Spleen (tissue), 11 donors: ENCODE results near the gene SIK3. TPM values are rescaled to one million over a fixed set of nuclear protein-coding genes. Genes with fewer than 3 reads are reported as not detected.

Experiments used
- DNase-seq: peaks from one replicate; pipeline ENCODE4 v3.0.0-alpha.2; 2020
- H3K27ac ChIP-seq, 8 donors: fragments of 200-600 bp; sonication (generic) in 7 of 8; 1 replicate in 4 of 8; 2 replicates in 4 of 8; pipeline versions ENCODE4 v1.5.0 to v1.8.0; 2016 to 2021; ENCODE audit warnings: inconsistent platforms in 4 of 8, mild to moderate bottlenecking in 4 of 8, moderate library complexity in 1 of 8
- H3K27me3 ChIP-seq, 7 donors: fragments of 200-600 bp; sonication (generic) in 6 of 7; replicated peaks in 1 of 7; 1 replicate in 4 of 7; 2 replicates in 3 of 7; pipeline versions ENCODE4 v1.5.0 to v1.8.0; 2016 to 2021; ENCODE audit warnings: inconsistent platforms in 3 of 7, mild to moderate bottlenecking in 1 of 7
- H3K36me3 ChIP-seq, 6 donors: fragments of 200-600 bp; sonication (generic) in 5 of 6; 1 replicate in 4 of 6; 2 replicates in 2 of 6; pipeline versions ENCODE4 v1.5.0 to v1.8.0; 2016 to 2021; ENCODE audit warnings: inconsistent platforms in 2 of 6
- H3K4me1 ChIP-seq, 6 donors: fragments of 200-600 bp; sonication (generic) in 5 of 6; 1 replicate in 3 of 6; 2 replicates in 3 of 6; pipeline versions ENCODE4 v1.5.0 to v1.8.0; 2016 to 2021; ENCODE audit warnings: inconsistent platforms in 3 of 6
- H3K4me3 ChIP-seq, 8 donors: fragments of 200-600 bp; sonication (generic) in 7 of 8; 1 replicate in 4 of 8; 2 replicates in 4 of 8; pipeline versions ENCODE4 v1.5.0 to v1.8.0; 2016 to 2021; ENCODE audit warnings: inconsistent platforms in 4 of 8, mild to moderate bottlenecking in 4 of 8, moderate library complexity in 2 of 8
- H3K9me3 ChIP-seq, 8 donors: fragments of 200-600 bp; sonication (generic) in 7 of 8; 1 replicate in 4 of 8; 2 replicates in 4 of 8; pipeline versions ENCODE4 v1.5.0 to v1.8.0; 2016 to 2021; ENCODE audit warnings: inconsistent platforms in 4 of 8
- POLR2A ChIP-seq, 3 donors: fragments of 450-650 bp; IDR thresholded peaks; one replicate each; pipeline ENCODE4 v1.5.1; 2017; ENCODE audit warnings: antibody characterized with exemption in 3 of 3, mild to moderate bottlenecking in 1 of 3
- POLR2AphosphoS5 ChIP-seq, 3 donors: sonication (generic); formaldehyde crosslinking; IDR thresholded peaks; one replicate each; pipeline ENCODE4 v1.5.1; 2017; ENCODE audit warnings: antibody characterized with exemption in 3 of 3
- WGBS, 5 donors: extraction: QIAGEN DNeasy Blood & Tissue Kit in 3 of 5; methylation state at CpG; one replicate each; pipeline versions ENCODE4 v1.1.5 to v1.1.7; 2013 to 2018; 5-methylcytosine and 5-hydroxymethylcytosine counted together
- intact Hi-C: fragments of 100-400 bp; cut with DNase I; formaldehyde crosslinking; loops from one replicate; pipeline ENCODE4 v1.15.0; 2023; ENCODE audit warnings: low total_unique reads
- polyA plus RNA-seq, 3 donors: library from polyadenylated mRNA; stranded (reverse); fragments of 200-250 nt; gene quantifications; one replicate each; pipeline ENCODE4 v1.2.1, GENCODE V29; 2013
- total RNA-seq, 7 donors: library from RNA; depleted of rRNA in 3 of 7; stranded (reverse); fragments of >200 nt in 3 of 7; fragmentation: NEBNext Ultra II Directional in 4 of 7; extraction: Animal tissue kit (Norgen Biotek cat#: 25700) in 4 of 7; gene quantifications; one replicate each; pipeline versions ENCODE4 v1.1.0 to v1.2.1, GENCODE V29; 2016 to 2021
- TF ChIP-seq, protein P1 (sequence below), 11 experiments: fragments of 200-600 bp in 7 of 11; fragments of 450-650 bp in 4 of 11; sonication (generic) in 4 of 11; IDR thresholded peaks in 8 of 11; conservative IDR thresholded peaks in 3 of 11; 1 replicate in 7 of 11; 2 replicates in 4 of 11; pipeline versions ENCODE4 v1.4.0 to v1.8.0; 2016 to 2021; ENCODE audit warnings: antibody characterized with exemption in 11 of 11, inconsistent platforms in 4 of 11, mild to moderate bottlenecking in 1 of 11
- donor health status: healthy with polysubstance abuse.
- donor health status: DM: no; HTN: no; CAD: no; lungs with moderate emphysema.
- donor health status: DM: no; HTN: no; CAD: no.
- donor health status: Bipolar disorder and iron deficiency.
- donor health status: healthy.
- donor health status: DM: no; HTN: no; CAD: no.
- donor health status: DM: yes; HTN: yes; CAD: no.

SIK3 gene
- total and polyA plus RNA-seq, 10 donors: 7.8 to 112 (median 67.6) TPM

DNA sequence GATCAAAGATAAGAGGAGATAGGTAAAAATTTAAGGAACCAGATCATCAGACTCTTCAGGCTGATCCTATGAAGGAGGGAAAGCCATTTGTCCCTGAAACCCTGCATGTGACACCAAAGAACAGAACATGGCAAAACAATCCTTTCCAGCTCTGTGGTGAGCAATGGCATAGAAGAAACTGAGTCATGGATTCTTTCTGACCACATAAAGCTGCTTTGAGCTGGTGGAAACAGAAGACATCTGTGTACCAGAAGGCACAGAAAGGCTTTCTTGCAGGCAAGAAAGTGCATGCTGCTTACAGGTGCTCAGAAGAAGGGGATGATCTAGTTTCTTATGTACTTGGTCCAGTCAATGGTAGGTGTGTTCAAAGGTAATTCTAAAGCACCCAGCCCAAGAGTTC, 215.8 kb downstream of the SIK3 start:
- H3K27me3 ChIP-seq: no peaks in the 10 kb centered on the region
- H3K9me3 ChIP-seq: no peaks in the 10 kb centered on the region
- DNase-seq: no peak
- intact Hi-C loops: loop anchor here (5.0 kb wide), 1 partner anchor 225 kb away; no protein-coding TSS in a partner anchor
- no peak overlapping the region for H3K27ac ChIP-seq
- no peak for TF ChIP-seq POLR2A (IDR thresholded peaks at IDR 0.05)
- TF ChIP-seq POLR2AphosphoS5 (IDR thresholded peaks at IDR 0.05): no peak
- TF ChIP-seq, protein P1, sequence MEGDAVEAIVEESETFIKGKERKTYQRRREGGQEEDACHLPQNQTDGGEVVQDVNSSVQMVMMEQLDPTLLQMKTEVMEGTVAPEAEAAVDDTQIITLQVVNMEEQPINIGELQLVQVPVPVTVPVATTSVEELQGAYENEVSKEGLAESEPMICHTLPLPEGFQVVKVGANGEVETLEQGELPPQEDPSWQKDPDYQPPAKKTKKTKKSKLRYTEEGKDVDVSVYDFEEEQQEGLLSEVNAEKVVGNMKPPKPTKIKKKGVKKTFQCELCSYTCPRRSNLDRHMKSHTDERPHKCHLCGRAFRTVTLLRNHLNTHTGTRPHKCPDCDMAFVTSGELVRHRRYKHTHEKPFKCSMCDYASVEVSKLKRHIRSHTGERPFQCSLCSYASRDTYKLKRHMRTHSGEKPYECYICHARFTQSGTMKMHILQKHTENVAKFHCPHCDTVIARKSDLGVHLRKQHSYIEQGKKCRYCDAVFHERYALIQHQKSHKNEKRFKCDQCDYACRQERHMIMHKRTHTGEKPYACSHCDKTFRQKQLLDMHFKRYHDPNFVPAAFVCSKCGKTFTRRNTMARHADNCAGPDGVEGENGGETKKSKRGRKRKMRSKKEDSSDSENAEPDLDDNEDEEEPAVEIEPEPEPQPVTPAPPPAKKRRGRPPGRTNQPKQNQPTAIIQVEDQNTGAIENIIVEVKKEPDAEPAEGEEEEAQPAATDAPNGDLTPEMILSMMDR (IDR thresholded peaks at IDR 0.05 in 8 of 11, conservative IDR thresholded peaks at IDR 0.05 in 3 of 11): no peak
- H3K4me3 ChIP-seq: no peak overlapping the region
- H3K4me1 ChIP-seq: peaks cover 0 to 17% (median 3%) of the 10 kb centered on the region in 6 donors
- peaks cover 0 to 20% (median 0%) of the 10 kb centered on the region in 6 donors for H3K36me3 ChIP-seq

DNA sequence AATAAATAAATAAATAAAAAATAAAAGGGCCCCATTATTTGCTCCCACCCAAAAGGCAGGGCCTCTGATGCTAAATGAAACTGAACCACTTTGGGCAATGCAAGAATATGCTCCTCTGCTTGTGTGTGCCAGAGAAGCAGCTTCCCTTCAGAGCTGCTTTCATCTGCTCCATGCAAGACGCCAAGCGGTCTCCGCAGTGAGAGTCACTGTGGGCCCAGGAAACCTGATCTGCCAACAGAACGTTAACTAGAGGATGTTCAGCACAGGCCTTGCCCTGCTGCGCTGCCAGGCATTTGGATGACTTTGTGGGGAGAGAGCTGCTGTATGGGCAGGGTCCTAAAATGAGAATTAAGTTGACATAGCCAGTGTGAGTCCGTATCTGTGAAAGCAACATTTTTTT, 217.1 kb downstream of the SIK3 start:
- Histone ChIP-seq H3K27me3 (no peaks in the 10 kb centered on the region), H3K4me3 (no peak overlapping the region), H3K4me1 (peaks cover 0 to 17% (median 3%) of the 10 kb centered on the region in 6 donors), H3K9me3 (no peaks in the 10 kb centered on the region), H3K36me3 (peaks cover 0 to 28% (median 7%) of the 10 kb centered on the region in 6 donors), H3K27ac (no peak overlapping the region)
- TF ChIP-seq POLR2AphosphoS5 (IDR thresholded peaks at IDR 0.05) (no peak), POLR2A (IDR thresholded peaks at IDR 0.05) (no peak)
- TF ChIP-seq, protein P1 (IDR thresholded peaks at IDR 0.05 in 8 of 11, conservative IDR thresholded peaks at IDR 0.05 in 3 of 11): no peak
- 86 to 93% (median 90%) methylated on average over 6 of the region's 6 CpGs for WGBS, 5 donors
- no peak for DNase-seq
- intact Hi-C loops: loop anchor here (5.0 kb wide), 1 partner anchor 226 kb away; no protein-coding TSS in a partner anchor

DNA sequence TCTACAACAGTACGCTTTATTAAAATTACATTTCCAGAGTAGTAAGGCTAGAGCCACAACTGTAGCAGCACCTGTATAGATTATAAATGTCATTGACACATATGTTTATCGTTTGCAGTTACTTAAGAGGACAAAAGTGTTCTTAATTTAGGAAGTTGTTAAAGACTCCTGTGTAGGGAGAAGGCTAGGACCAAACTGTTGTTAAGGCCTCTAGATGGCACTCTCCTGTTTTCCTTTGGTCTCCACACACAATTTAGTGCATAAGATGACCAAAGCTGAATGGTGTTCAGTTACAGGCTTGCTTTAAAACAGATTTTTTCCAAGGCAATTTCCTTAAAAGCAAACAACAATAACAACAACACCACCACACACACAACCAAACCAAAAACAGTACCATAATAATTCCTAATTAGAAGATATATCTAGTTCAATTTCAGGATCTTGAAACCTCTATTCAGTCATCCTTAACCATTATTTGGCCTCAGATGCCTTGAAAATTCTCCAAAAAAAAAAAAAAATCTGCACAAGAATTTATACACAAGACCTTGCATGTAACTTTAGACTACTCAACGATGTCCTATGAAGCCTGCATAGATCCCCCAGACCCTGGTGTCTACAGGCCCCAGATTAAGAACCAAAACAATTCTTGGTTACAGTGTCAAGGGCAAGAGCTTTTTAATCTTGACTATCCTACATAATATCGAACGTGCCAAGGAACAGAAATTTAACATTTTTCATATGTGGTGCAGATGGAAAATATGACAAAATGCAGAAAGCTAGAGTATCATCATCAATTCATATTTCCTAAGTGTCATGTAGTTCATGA, 218.2 kb downstream of the SIK3 start:
- H3K36me3 ChIP-seq: peaks cover 0 to 40% (median 18%) of the 10 kb centered on the region in 6 donors
- no peaks in the 10 kb centered on the region for H3K27me3 ChIP-seq
- intact Hi-C loops: loop anchor here (5.0 to 10.0 kb wide), 2 partner anchors 227 to 345 kb away; no protein-coding TSS in a partner anchor
- H3K4me1 ChIP-seq: peaks cover 0 to 17% (median 3%) of the 10 kb centered on the region in 6 donors
- no peaks in the 10 kb centered on the region for H3K9me3 ChIP-seq
- DNase-seq: no peak
- no peak overlapping the region for H3K27ac ChIP-seq
- TF ChIP-seq POLR2AphosphoS5 (IDR thresholded peaks at IDR 0.05): no peak
- TF ChIP-seq, protein P1 (IDR thresholded peaks at IDR 0.05 in 8 of 11, conservative IDR thresholded peaks at IDR 0.05 in 3 of 11): peak in 10 of 11 experiments; percentile 18 to 81 (median 65)
- H3K4me3 ChIP-seq: no peak overlapping the region
- 60 to 65% (median 62%) methylated on average over 5 of the region's 5 CpGs for WGBS, 5 donors

DNA sequence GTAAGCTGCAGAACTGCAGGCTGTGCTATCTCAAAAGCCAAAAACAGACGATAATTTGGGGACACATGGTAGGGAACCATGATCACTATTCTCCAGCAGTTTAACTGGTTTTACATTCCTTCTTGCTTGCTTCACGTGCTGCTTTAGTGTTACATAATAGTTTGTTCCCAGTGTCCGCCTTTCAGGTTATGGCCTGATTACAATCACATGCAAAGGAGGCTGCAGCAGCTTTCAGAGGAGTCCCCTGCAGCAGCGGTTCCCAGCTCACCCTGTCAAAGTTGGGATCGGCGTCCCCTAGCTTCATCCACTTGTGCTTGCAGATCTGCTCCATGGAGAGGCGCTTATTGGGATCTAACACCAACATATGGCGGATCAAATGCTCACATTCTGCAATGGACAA, 221.6 kb downstream of the SIK3 start:
- 82 to 94% (median 87%) methylated on average over 8 of the region's 8 CpGs for WGBS, 5 donors
- Histone ChIP-seq H3K9me3 (no peaks in the 10 kb centered on the region), H3K27me3 (no peaks in the 10 kb centered on the region), H3K27ac (no peak overlapping the region), H3K36me3 (peaks cover 0 to 65% (median 47%) of the 10 kb centered on the region in 6 donors), H3K4me3 (no peak overlapping the region), H3K4me1 (peaks cover 0 to 20% (median 3%) of the 10 kb centered on the region in 6 donors)
- TF ChIP-seq POLR2A (IDR thresholded peaks at IDR 0.05): no peak
- TF ChIP-seq, protein P1 (IDR thresholded peaks at IDR 0.05 in 8 of 11, conservative IDR thresholded peaks at IDR 0.05 in 3 of 11): no peak
- no peak for TF ChIP-seq POLR2AphosphoS5 (IDR thresholded peaks at IDR 0.05)
- DNase-seq: no peak
- intact Hi-C loops: loop anchor here (10.0 kb wide), 1 partner anchor 348 kb away; no protein-coding TSS in a partner anchor
